GM23338 (cell line): Measurements from ENCODE around the gene CDAN1. TPM values are rescaled to one million over a fixed set of nuclear protein-coding genes. Genes with fewer than 3 reads are reported as not detected.

Experiments used
- ATAC-seq: fragments of 200-7000 bp; cut with Tn5 transposase; 3 replicates; pipeline ENCODE4 v1.9.1; 2020
- DNase-seq: peaks from one replicate; pipeline ENCODE4 v3.0.0-alpha.2; 2015; ENCODE audit warnings: low spot score
- H2AFZ ChIP-seq: fragments of 200-600 bp; sonication (generic); 2 replicates; pipeline ENCODE4 v1.8.0; 2016; ENCODE audit warnings: antibody characterized with exemption, mild to moderate bottlenecking, moderate library complexity
- H3F3A ChIP-seq: fragments of 200-600 bp; sonication (generic); replicated peaks from 2 replicates; pipeline ENCODE4 v1.8.0; 2017; ENCODE audit warnings: antibody characterized with exemption, mixed run types, low read depth
- H3K27ac ChIP-seq: fragments of 200-600 bp; sonication (generic); 2 replicates; pipeline ENCODE4 v1.6.1; 2016; ENCODE audit warnings: low read depth
- H3K27me3 ChIP-seq: fragments of 200-600 bp; sonication (generic); 2 replicates; pipeline ENCODE4 v1.8.0; 2016; ENCODE audit warnings: mild to moderate bottlenecking, mixed run types, moderate library complexity; ENCODE audit not compliant: insufficient read depth
- H3K36me3 ChIP-seq: fragments of 200-600 bp; sonication (generic); 2 replicates; pipeline ENCODE4 v1.8.0; 2016; ENCODE audit warnings: mild to moderate bottlenecking; ENCODE audit not compliant: insufficient read depth
- H3K4me1 ChIP-seq: fragments of 200-600 bp; sonication (generic); 2 replicates; pipeline ENCODE4 v1.8.0; 2016; ENCODE audit warnings: mild to moderate bottlenecking, moderate library complexity; ENCODE audit not compliant: insufficient read depth
- H3K4me2 ChIP-seq: fragments of 200-600 bp; sonication (generic); 2 replicates; pipeline ENCODE4 v1.7.1; 2017; ENCODE audit warnings: mixed run types
- H3K4me3 ChIP-seq: fragments of 200-600 bp; sonication (generic); 2 replicates; pipeline ENCODE4 v1.6.1; 2016; ENCODE audit warnings: mixed run types
- H3K79me2 ChIP-seq: fragments of 200-600 bp; sonication (generic); replicated peaks from 2 replicates; pipeline ENCODE4 v1.8.0; 2017; ENCODE audit warnings: mild to moderate bottlenecking; ENCODE audit not compliant: insufficient read depth
- H3K9me2 ChIP-seq: fragments of 200-600 bp; sonication (generic); 2 replicates; pipeline ENCODE4 v1.8.0; 2017; ENCODE audit not compliant: insufficient read depth
- H4K20me1 ChIP-seq: fragments of 200-600 bp; sonication (generic); replicated peaks from 2 replicates; pipeline ENCODE4 v1.8.0; 2017; ENCODE audit warnings: mild to moderate bottlenecking; ENCODE audit not compliant: insufficient read depth
- H3K27ac Mint-ChIP-seq: 2 replicates; pipeline ENCODE4 v1.8.0; 2020; ENCODE audit warnings: inconsistent platforms, mild to moderate bottlenecking, moderate library complexity, mixed read lengths
- H3K27me3 Mint-ChIP-seq: 3 replicates; pipeline ENCODE4 v1.8.0; 2022; ENCODE audit warnings: low read depth, mild to moderate bottlenecking, moderate library complexity, mixed read lengths, inconsistent platforms; ENCODE audit not compliant: insufficient read depth, poor library complexity
- H3K36me3 Mint-ChIP-seq: 3 replicates; pipeline ENCODE4 v1.8.0; 2021; ENCODE audit warnings: low read depth, mild to moderate bottlenecking, inconsistent platforms, moderate library complexity, mixed read lengths
- H3K4me1 Mint-ChIP-seq: 3 replicates; pipeline ENCODE4 v1.8.0; 2020; ENCODE audit warnings: mild to moderate bottlenecking, inconsistent platforms, mixed read lengths
- H3K4me3 Mint-ChIP-seq: 3 replicates; pipeline ENCODE4 v1.8.0; 2021; ENCODE audit warnings: moderate library complexity, mild to moderate bottlenecking, inconsistent platforms, mixed read lengths
- H3K9me3 Mint-ChIP-seq: 3 replicates; pipeline ENCODE4 v1.8.0; 2020; ENCODE audit warnings: moderate library complexity, mild to moderate bottlenecking, inconsistent platforms, mixed read lengths
- CREB1 ChIP-seq: fragments of 250-450 bp; sonication (Bioruptor Pico); IDR thresholded peaks from 2 replicates; pipeline ENCODE4 v1.5.0; 2020; ENCODE audit warnings: low read depth, mild to moderate bottlenecking, moderate library complexity
- CTCF ChIP-seq, 2 experiments: fragments of 200-600 bp in 1 of 2; sonication (generic) in 1 of 2; conservative IDR thresholded peaks; 2 replicates each; pipeline versions ENCODE4 v1.5.1 to v1.6.1; 2016 to 2017; ENCODE audit warnings: antibody characterized with exemption in 2 of 2, low read depth in 2 of 2, mild to moderate bottlenecking in 2 of 2, moderate library complexity in 1 of 2
- ETS1 ChIP-seq: IDR thresholded peaks from 2 replicates; pipeline ENCODE4 v1.6.1; 2016; ENCODE audit warnings: antibody characterized with exemption
- EZH2 ChIP-seq: fragments of 200-600 bp; sonication (generic); IDR thresholded peaks from one replicate; pipeline ENCODE4 v1.8.0; 2017; ENCODE audit warnings: antibody characterized with exemption, mild to moderate bottlenecking, low read depth; ENCODE audit not compliant: unreplicated experiment
- EZH2phosphoT487 ChIP-seq: fragments of 200-600 bp; sonication (generic); IDR thresholded peaks from one replicate; pipeline ENCODE4 v1.8.1; 2018; ENCODE audit warnings: antibody characterized with exemption; ENCODE audit not compliant: unreplicated experiment
- JUNB ChIP-seq: IDR thresholded peaks from one replicate; pipeline ENCODE4 v1.6.1; 2016; ENCODE audit warnings: antibody characterized with exemption; ENCODE audit not compliant: unreplicated experiment
- NANOG ChIP-seq: IDR thresholded peaks from 2 replicates; pipeline ENCODE4 v1.6.1; 2016; ENCODE audit warnings: antibody characterized with exemption, borderline replicate concordance
- POLR2AphosphoS5 ChIP-seq: IDR thresholded peaks from 2 replicates; pipeline ENCODE4 v1.6.1; 2016; ENCODE audit warnings: antibody characterized with exemption, low read depth
- REST ChIP-seq: IDR thresholded peaks from one replicate; pipeline ENCODE4 v1.6.1; 2018; ENCODE audit warnings: antibody characterized with exemption; ENCODE audit not compliant: unreplicated experiment
- STAT1 ChIP-seq: IDR thresholded peaks from one replicate; pipeline ENCODE4 v1.6.1; 2016; ENCODE audit warnings: antibody characterized with exemption; ENCODE audit not compliant: unreplicated experiment
- ZNF114 ChIP-seq: fragments of 250-450 bp; sonication (Bioruptor Pico); IDR thresholded peaks from 2 replicates; pipeline ENCODE4 v1.5.0; 2020; ENCODE audit warnings: mild to moderate bottlenecking, moderate library complexity
- ZNF331 ChIP-seq: fragments of 250-450 bp; sonication (Bioruptor Pico); IDR thresholded peaks from 2 replicates; pipeline ENCODE4 v1.5.0; 2020; ENCODE audit warnings: low read depth, mild to moderate bottlenecking, moderate library complexity
- ZNF462 ChIP-seq: fragments of 250-450 bp; sonication (Bioruptor Pico); IDR thresholded peaks from 2 replicates; pipeline ENCODE4 v1.5.0; 2020; ENCODE audit warnings: mild to moderate bottlenecking, moderate library complexity
- polyA plus RNA-seq: library from polyadenylated mRNA; unstranded; fragments of >200 nt; fragmentation: Nextera tagmentation; extraction: Ambion mirVana; gene quantifications from 2 replicates; pipeline ENCODE4 v1.2.1, GENCODE V29; 2016
- total RNA-seq: library from RNA; depleted of rRNA; stranded (reverse); fragments of >200 nt; shearing (Covaris generic); gene quantifications from 2 replicates; pipeline ENCODE4 v1.2.3, GENCODE V29; 2014

Gene CDAN1
- total and polyA plus RNA-seq, 2 experiments from 2014 or later, result 6.0 to 14.7 TPM

- H3K9me3 Mint-ChIP-seq, result no peaks in the 10 kb centered on the region
- no peaks in the 10 kb centered on the region; the same call in none of the 2 replicates for H4K20me1 ChIP-seq
- no peaks in the 10 kb centered on the region for H3K9me2 ChIP-seq
- peaks cover 63% of the 10 kb centered on the region for H3K36me3 Mint-ChIP-seq
- no peak for TF ChIP-seq EZH2
- no peak for TF ChIP-seq POLR2AphosphoS5
- no peak for TF ChIP-seq CREB1 (CRISPR knock-in tag)
- TF ChIP-seq ZNF331 (CRISPR knock-in tag), result no peak
- TF ChIP-seq ZNF114 (CRISPR knock-in tag), result no peak
- TF ChIP-seq STAT1, result no peak
- TF ChIP-seq ETS1, result no peak
- TF ChIP-seq NANOG, result no peak
- no peak for TF ChIP-seq JUNB
- TF ChIP-seq CTCF (conservative IDR thresholded peaks at IDR 0.05; ENCODE audit: low read depth in 2 of 2), result no peak
- no peak for TF ChIP-seq ZNF462
- no peak for TF ChIP-seq REST
- no peak for TF ChIP-seq EZH2phosphoT487
- DNase-seq (no peak), ATAC-seq (peak; percentile 28)
- H3K79me2 ChIP-seq, result no peaks in the 10 kb centered on the region
- no peak overlapping the region for H3K4me3 Mint-ChIP-seq
- peaks cover 24% of the 10 kb centered on the region for H3K4me1 Mint-ChIP-seq
- H3K27ac ChIP-seq, result peak overlapping the region; percentile 45; the same call in 1 of the 2 replicates
- H3F3A ChIP-seq, result 0 out of 2 replicates have a peak, but pooled peaks cover 4% of the 10 kb centered on the region
- no peaks in the 10 kb centered on the region; the same call in 1 of the 2 replicates for H3K4me1 ChIP-seq
- H3K36me3 ChIP-seq, result peaks cover 26% of the 10 kb centered on the region
- no peaks in the 10 kb centered on the region for H3K27me3 ChIP-seq
- H3K27ac Mint-ChIP-seq, result no peak overlapping the region; the same call in 1 of the 2 replicates
- H3K4me2 ChIP-seq, result no peak overlapping the region
- no peak overlapping the region for H3K4me3 ChIP-seq
- no peak overlapping the region for H2AFZ ChIP-seq
- H3K27me3 Mint-ChIP-seq, result peaks cover 5% of the 10 kb centered on the region
Observed at GRCh38 chr15:42728560-42728959, 8.4 kb downstream of the CDAN1 start.
